ENCODE results near the gene LHX1.

The LHX1 gene

GRCh38 chr17:36937001-36937958 is at the start of gene LHX1:
Gene LHX1, plus strand, starts transcription at chr17:36937475. Its CDS starts 723 bp downstream, at chr17:36938198.
- peak; percentile 75 for DNase-seq

GRCh38 chr17:36888236-36888951 is 48.9 kb upstream of the LHX1 start:
- DNase-seq, result no peak

- no peak for DNase-seq
Observed at GRCh38 chr17:36889770-36890349, 47.4 kb upstream of the LHX1 start.

GRCh38 chr17:36890398-36891168 is 46.7 kb upstream of the LHX1 start:
- no peak for DNase-seq

- DNase-seq, result no peak
Observed at GRCh38 chr17:36892112-36892838, 45.0 kb upstream of the LHX1 start.

GRCh38 chr17:36894177-36894576 is 43.1 kb upstream of the LHX1 start:
- DNase-seq, result no peak

- no peak for DNase-seq
Observed at GRCh38 chr17:36894925-36895324, 42.4 kb upstream of the LHX1 start.

- peak; percentile 82 for DNase-seq
Observed at GRCh38 chr17:36899250-36900159, 37.8 kb upstream of the LHX1 start.

GRCh38 chr17:36900160-36900512 is 37.1 kb upstream of the LHX1 start:
- DNase-seq, result no peak

GRCh38 chr17:36901506-36901905 is 35.8 kb upstream of the LHX1 start:
- peak; percentile 99 for DNase-seq

GRCh38 chr17:36907407-36907806 is 29.9 kb upstream of the LHX1 start:
- no peak for DNase-seq

GRCh38 chr17:36910513-36910912 is 26.8 kb upstream of the LHX1 start:
- DNase-seq, result no peak

- no peak for DNase-seq
Observed at GRCh38 chr17:36911001-36911400, 26.3 kb upstream of the LHX1 start.

GRCh38 chr17:36913132-36913531 is 24.1 kb upstream of the LHX1 start:
- no peak for DNase-seq

GRCh38 chr17:36918211-36918691 is 19.0 kb upstream of the LHX1 start:
- DNase-seq, result peak; percentile 92

- DNase-seq, result no peak
Observed at GRCh38 chr17:36919407-36919968, 17.8 kb upstream of the LHX1 start.

GRCh38 chr17:36920032-36921005 is 17.0 kb upstream of the LHX1 start:
- peak; percentile 95 for DNase-seq

- peak; percentile 98 for DNase-seq
Observed at GRCh38 chr17:36921095-36921851, 16.0 kb upstream of the LHX1 start.
